A673 (cell line): Measurements from ENCODE around the gene NKD1.

Experiments used
- CTCF ChIP-seq: fragments of 300-800, 200-600 bp; sonication (generic); conservative IDR thresholded peaks from 2 replicates; pipeline ENCODE4 v1.5.1; 2017; ENCODE audit warnings: low read depth, mild to moderate bottlenecking, antibody characterized with exemption, low read length, moderate library complexity, mixed read lengths
- EZH2 ChIP-seq: fragments of 200-600 bp; sonication (generic); IDR thresholded peaks from 2 replicates; pipeline ENCODE4 v1.6.1; 2017; ENCODE audit warnings: borderline replicate concordance, low read depth, mild to moderate bottlenecking, mixed read lengths, antibody characterized with exemption, low read length; ENCODE audit not compliant: poor library complexity, severe bottlenecking

- TF ChIP-seq EZH2 = no peak
- TF ChIP-seq CTCF = no peak
Observed at GRCh38 chr16:50636753-50637374, 88.7 kb downstream of the NKD1 start.
